ENCODE data around the gene PRSS12.
A peak's percentile ranks its signal among the peaks of the same experiment; 100 is the strongest.

The PRSS12 gene

GRCh38 chr4:118354913-118355312 is 2.1 kb upstream of the PRSS12 start:
- no peak for DNase-seq

GRCh38 chr4:118353534-118354030 is 779 bp upstream of the PRSS12 start:
- DNase-seq = no peak

GRCh38 chr4:118351851-118352827 is 664 bp downstream of the PRSS12 start:
- peak in 2 of 5 experiments; percentile 4 to 42 for DNase-seq

- DNase-seq = no peak
Measured at GRCh38 chr4:118350961-118351360, 1.8 kb downstream of the PRSS12 start.

- DNase-seq = no peak
Measured at GRCh38 chr4:118348886-118349285, 3.9 kb downstream of the PRSS12 start.

- DNase-seq = no peak
Measured at GRCh38 chr4:118346495-118346894, 6.3 kb downstream of the PRSS12 start.

- no peak for DNase-seq
Measured at GRCh38 chr4:118345813-118346212, 7.0 kb downstream of the PRSS12 start.

- no peak for DNase-seq
Measured at GRCh38 chr4:118344801-118345200, 8.0 kb downstream of the PRSS12 start.

GRCh38 chr4:118343501-118343900 is 9.3 kb downstream of the PRSS12 start:
- DNase-seq = no peak

GRCh38 chr4:118340109-118340508 is 12.7 kb downstream of the PRSS12 start:
- DNase-seq = no peak

GRCh38 chr4:118338981-118339765 is 13.6 kb downstream of the PRSS12 start:
- DNase-seq = no peak

- DNase-seq = no peak
Measured at GRCh38 chr4:118338518-118338917, 14.3 kb downstream of the PRSS12 start.

- DNase-seq = no peak
Measured at GRCh38 chr4:118337954-118338353, 14.8 kb downstream of the PRSS12 start.

GRCh38 chr4:118335774-118336173 is 17.0 kb downstream of the PRSS12 start:
- DNase-seq = no peak

GRCh38 chr4:118335324-118335723 is 17.5 kb downstream of the PRSS12 start:
- DNase-seq = no peak

GRCh38 chr4:118331352-118331751 is 21.5 kb downstream of the PRSS12 start:
- no peak for DNase-seq

- DNase-seq = no peak
Measured at GRCh38 chr4:118329849-118330248, 23.0 kb downstream of the PRSS12 start.

- DNase-seq = no peak
Measured at GRCh38 chr4:118327554-118328241, 25.1 kb downstream of the PRSS12 start.

GRCh38 chr4:118326585-118326984 is 26.2 kb downstream of the PRSS12 start:
- DNase-seq = no peak

- DNase-seq = no peak
Measured at GRCh38 chr4:118325431-118325830, 27.4 kb downstream of the PRSS12 start.

GRCh38 chr4:118322831-118323502 is 29.8 kb downstream of the PRSS12 start:
- DNase-seq = no peak

- DNase-seq = no peak
Measured at GRCh38 chr4:118318931-118319330, 33.9 kb downstream of the PRSS12 start.

Data from T-helper 2 cell (primary cell).